Measurements from ENCODE around the gene KCNMB3.

The KCNMB3 gene

DNA sequence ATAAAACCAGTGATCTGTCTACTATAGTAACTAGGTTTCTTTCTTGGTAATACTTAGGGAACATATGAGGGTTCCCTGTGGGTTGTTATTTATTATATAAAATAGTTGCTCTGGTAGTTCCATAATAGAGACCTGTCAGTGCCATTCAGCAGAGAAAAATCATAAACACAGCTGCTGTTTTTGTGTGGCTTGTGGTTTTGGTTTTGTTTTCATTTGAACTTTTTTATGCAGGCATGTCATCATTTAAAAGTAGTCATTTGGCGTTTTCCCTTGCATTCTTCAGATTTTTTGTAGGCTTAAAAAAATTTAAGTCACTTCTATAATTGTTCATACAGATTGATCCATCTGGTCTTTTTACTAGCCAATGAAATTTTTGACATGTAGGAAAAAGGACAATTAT is 54.8 kb downstream of the KCNMB3 start:
- no peak for DNase-seq (ENCODE audit: low read depth in 2 of 2)

DNA sequence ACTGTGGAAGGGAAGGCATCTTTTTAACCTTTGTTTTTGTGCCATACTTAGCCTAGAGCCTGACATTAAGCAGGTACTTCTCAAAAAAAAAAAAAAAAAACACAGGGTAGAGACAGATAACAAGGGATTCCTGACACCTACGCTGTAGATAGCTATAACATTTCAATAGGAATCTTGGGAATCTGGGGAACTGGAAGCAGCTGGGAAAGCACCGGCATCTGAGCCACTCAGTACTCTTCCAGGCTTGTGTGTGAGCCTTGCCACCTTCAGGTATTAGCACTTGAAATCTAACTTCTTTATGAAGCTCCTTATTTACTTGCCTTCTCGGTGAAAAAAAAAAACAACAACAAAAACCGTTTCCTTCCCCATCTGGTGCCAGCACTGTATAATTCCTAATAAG is 56.0 kb downstream of the KCNMB3 start:
- no peak for DNase-seq (ENCODE audit: low read depth in 2 of 2)
